Ascending aorta (tissue), 2 donors: ENCODE measurements around the gene SLC30A7. TPM values are rescaled to one million over a fixed set of nuclear protein-coding genes. Genes with fewer than 3 reads are reported as not detected.

Experiments
- DNase-seq, 2 donors: peaks; one replicate each; pipeline ENCODE4 v3.0.0-alpha.2; 2019; ENCODE audit warnings: low spot score in 2 of 2
- H3K27ac ChIP-seq, 2 donors: fragments of 200-600 bp; sonication (generic); one replicate each; pipeline ENCODE4 v1.5.1; 2016 to 2017; ENCODE audit warnings: mild to moderate bottlenecking in 1 of 2
- H3K27me3 ChIP-seq: fragments of 200-600 bp; sonication (generic); one replicate; pipeline ENCODE4 v1.5.1; 2017
- H3K36me3 ChIP-seq, 2 donors: fragments of 200-600 bp; sonication (generic); one replicate each; pipeline ENCODE4 v1.5.1; 2016
- H3K4me1 ChIP-seq, 2 donors: fragments of 200-600 bp; sonication (generic); one replicate each; pipeline ENCODE4 v1.5.1; 2016 to 2017; ENCODE audit warnings: mild to moderate bottlenecking in 1 of 2
- H3K4me3 ChIP-seq, 2 donors: fragments of 200-600 bp; sonication (generic); one replicate each; pipeline ENCODE4 v1.5.1; 2016 to 2017; ENCODE audit warnings: mild to moderate bottlenecking in 1 of 2
- H3K9me3 ChIP-seq, 2 donors: fragments of 200-600 bp; sonication (generic); one replicate each; pipeline ENCODE4 v1.5.1; 2016
- intact Hi-C: fragments of 100-400 bp; cut with DNase I; formaldehyde crosslinking; loops from one replicate; pipeline ENCODE4 v1.15.1; 2023
- total RNA-seq: library from RNA; depleted of rRNA; stranded (reverse); fragments of >200 nt; gene quantifications from one replicate; pipeline ENCODE4 v1.1.0, GENCODE V29; 2016
- TF ChIP-seq, protein P1 (sequence below), 3 experiments: fragments of 200-600 bp in 2 of 3; fragments of 450-650 bp in 1 of 3; sonication (generic) in 2 of 3; IDR thresholded peaks; one replicate each; pipeline ENCODE4 v1.5.1; 2016 to 2019; ENCODE audit warnings: antibody characterized with exemption in 3 of 3, mild to moderate bottlenecking in 1 of 3, moderate library complexity in 1 of 3

SLC30A7 gene
- total RNA-seq, 1 donor from 2014 or later = 12.1 TPM

DNA sequence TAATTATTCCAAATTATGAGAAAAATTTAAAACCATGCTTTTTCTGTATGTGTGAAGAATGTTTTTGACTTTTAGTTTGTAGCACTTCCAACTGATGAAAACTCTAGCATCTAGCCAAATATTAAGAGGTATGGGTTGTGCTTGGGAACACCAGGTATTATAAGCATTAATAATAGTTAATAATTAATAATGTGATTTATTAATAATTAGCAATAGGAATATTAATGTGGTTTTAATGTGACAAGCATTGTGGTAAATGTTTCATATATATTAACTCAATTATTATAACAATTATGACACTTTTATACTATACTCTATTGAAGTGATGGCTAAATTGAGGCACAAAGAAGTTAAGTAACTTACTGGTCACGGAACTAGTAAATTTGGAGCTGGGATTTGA lies 7.9 kb downstream of the SLC30A7 start:
- no peak for DNase-seq
- H3K9me3 ChIP-seq = no peaks in the 10 kb centered on the region
- intact Hi-C loops = no loop called here
- no peak overlapping the region for H3K4me3 ChIP-seq
- H3K27ac ChIP-seq = no peak overlapping the region
- no peaks in the 10 kb centered on the region for H3K4me1 ChIP-seq
- TF ChIP-seq, protein P1, sequence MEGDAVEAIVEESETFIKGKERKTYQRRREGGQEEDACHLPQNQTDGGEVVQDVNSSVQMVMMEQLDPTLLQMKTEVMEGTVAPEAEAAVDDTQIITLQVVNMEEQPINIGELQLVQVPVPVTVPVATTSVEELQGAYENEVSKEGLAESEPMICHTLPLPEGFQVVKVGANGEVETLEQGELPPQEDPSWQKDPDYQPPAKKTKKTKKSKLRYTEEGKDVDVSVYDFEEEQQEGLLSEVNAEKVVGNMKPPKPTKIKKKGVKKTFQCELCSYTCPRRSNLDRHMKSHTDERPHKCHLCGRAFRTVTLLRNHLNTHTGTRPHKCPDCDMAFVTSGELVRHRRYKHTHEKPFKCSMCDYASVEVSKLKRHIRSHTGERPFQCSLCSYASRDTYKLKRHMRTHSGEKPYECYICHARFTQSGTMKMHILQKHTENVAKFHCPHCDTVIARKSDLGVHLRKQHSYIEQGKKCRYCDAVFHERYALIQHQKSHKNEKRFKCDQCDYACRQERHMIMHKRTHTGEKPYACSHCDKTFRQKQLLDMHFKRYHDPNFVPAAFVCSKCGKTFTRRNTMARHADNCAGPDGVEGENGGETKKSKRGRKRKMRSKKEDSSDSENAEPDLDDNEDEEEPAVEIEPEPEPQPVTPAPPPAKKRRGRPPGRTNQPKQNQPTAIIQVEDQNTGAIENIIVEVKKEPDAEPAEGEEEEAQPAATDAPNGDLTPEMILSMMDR (IDR thresholded peaks at IDR 0.05) = no peak
- no peaks in the 10 kb centered on the region for H3K27me3 ChIP-seq
- H3K36me3 ChIP-seq = peaks cover 0 to 58% of the 10 kb centered on the region in 2 donors

DNA sequence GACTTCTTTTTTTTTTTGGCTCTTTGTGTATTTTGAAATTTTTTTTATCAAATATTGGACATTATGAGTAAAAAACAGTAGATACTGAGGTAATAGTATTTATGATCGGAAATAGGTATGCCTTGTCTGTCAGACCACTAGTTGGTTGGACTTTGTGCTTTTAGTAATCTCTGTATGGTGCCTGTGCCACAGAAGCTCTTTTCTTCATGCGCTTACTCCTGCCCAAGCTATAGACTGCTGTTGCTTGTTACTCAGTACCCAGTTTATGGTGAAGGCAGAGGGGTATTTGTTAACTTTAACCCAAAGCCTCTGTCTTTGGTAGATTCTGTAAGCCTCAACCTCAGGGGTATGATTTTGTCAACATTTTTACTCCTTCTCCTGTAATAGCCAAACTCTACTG lies 8.6 kb downstream of the SLC30A7 start:
- Histone ChIP-seq H3K36me3 (peaks cover 0 to 62% of the 10 kb centered on the region in 2 donors), H3K4me1 (no peaks in the 10 kb centered on the region), H3K27me3 (no peaks in the 10 kb centered on the region), H3K27ac (no peak overlapping the region), H3K4me3 (no peak overlapping the region), H3K9me3 (no peaks in the 10 kb centered on the region)
- intact Hi-C loops = no loop called here
- no peak for DNase-seq
- TF ChIP-seq, protein P1 (IDR thresholded peaks at IDR 0.05) = no peak

DNA sequence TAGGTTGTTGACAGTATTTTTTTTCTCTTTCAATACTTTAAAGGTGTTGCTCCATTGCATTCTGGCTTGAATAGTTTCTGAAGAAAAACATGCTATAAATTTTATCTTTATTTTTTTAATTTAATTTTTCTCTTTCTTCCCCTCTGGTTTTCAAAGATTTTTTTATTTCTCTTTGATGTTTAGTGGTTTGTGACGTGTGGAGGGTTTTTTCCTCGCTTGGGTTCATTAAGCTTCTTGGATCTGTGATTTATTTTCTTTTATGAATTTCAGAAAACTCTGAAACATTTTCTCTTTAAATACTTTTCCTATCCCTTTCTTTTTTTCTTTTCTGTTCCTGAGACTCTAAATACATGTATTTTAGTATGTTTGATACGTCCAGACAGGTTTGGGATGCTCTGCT lies 9.3 kb downstream of the SLC30A7 start:
- Histone ChIP-seq H3K27me3 (no peaks in the 10 kb centered on the region), H3K4me3 (no peak overlapping the region), H3K4me1 (no peaks in the 10 kb centered on the region), H3K27ac (no peak overlapping the region), H3K36me3 (peaks cover 0 to 55% of the 10 kb centered on the region in 2 donors), H3K9me3 (no peaks in the 10 kb centered on the region)
- TF ChIP-seq, protein P1 (IDR thresholded peaks at IDR 0.05) = no peak
- intact Hi-C loops = no loop called here
- no peak for DNase-seq

DNA sequence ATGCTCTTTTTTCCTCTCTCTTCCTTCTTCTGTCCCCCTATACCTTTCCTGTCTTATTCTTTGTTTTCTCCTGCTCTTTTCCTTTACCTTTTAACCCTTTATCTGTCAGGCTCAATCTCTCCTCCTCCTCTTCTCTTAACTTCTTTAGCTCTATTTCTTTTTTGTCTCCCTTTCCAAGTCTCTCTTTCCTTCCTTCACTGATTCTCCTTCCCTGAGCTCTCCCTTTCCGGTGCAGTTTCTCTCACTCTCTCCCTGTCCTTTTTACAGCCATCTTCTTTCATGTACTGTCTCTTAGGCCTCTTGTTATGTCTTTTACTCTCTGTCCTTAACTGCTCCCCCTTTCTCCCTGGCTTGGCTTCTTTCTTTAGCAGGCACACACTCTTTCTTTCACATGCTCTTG lies 12.0 kb downstream of the SLC30A7 start:
- no peaks in the 10 kb centered on the region for H3K9me3 ChIP-seq
- peaks cover 11 to 75% of the 10 kb centered on the region in 2 donors for H3K36me3 ChIP-seq
- no peak overlapping the region for H3K27ac ChIP-seq
- no peaks in the 10 kb centered on the region for H3K27me3 ChIP-seq
- no peaks in the 10 kb centered on the region for H3K4me1 ChIP-seq
- intact Hi-C loops = no loop called here
- TF ChIP-seq, protein P1 (IDR thresholded peaks at IDR 0.05) = no peak
- no peak overlapping the region for H3K4me3 ChIP-seq
- no peak for DNase-seq

DNA sequence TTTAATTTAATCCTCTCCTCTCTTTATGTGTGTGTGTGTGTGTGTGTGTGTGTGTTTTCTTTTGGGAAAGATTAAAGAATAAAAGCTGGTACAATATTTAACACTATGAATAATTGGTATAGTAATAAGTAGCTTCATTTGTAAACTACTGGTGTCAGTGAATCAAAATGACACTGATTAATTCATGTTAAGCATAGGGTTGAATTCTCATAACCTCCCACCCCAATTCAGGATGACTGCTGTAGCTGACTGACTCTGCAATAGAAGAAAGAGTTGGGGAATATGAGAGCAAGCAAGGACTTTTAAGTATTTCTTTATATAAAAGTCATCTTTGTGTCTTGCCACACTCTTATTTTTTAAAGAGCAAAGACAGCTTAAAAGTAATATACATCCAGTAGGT lies 13.1 kb downstream of the SLC30A7 start:
- Histone ChIP-seq H3K4me3 (no peak overlapping the region), H3K36me3 (peaks cover 17 to 84% of the 10 kb centered on the region in 2 donors)
- intact Hi-C loops = no loop called here

More for the DNA sequence above, 13.1 kb downstream of the SLC30A7 start:
- TF ChIP-seq, protein P1 (IDR thresholded peaks at IDR 0.05) = no peak
- Histone ChIP-seq H3K4me1 (no peaks in the 10 kb centered on the region), H3K27me3 (no peaks in the 10 kb centered on the region), H3K9me3 (no peaks in the 10 kb centered on the region), H3K27ac (no peak overlapping the region)
- no peak for DNase-seq
